Inflammatory macrophage (primary cell): Measurements from ENCODE around the gene GGCX.
A peak's percentile ranks its signal among the peaks of the same experiment; 100 is the strongest.

Source experiments
- DNase-seq, 2 donors: peaks; one replicate each; pipeline ENCODE4 v3.0.0-alpha.2; 2020 to 2022

GGCX gene

GRCh38 chr2:85511008-85511811, 50.1 kb downstream of the GGCX start:
- peak; percentile 48 to 61 for DNase-seq

- no peak for DNase-seq
Observed at GRCh38 chr2:85506768-85507181, 54.5 kb downstream of the GGCX start.

GRCh38 chr2:85505551-85506238, 55.6 kb downstream of the GGCX start:
- no peak for DNase-seq

GRCh38 chr2:85504778-85505261, 56.5 kb downstream of the GGCX start:
- peak; percentile 32 to 61 for DNase-seq

- DNase-seq: no peak
Observed at GRCh38 chr2:85503851-85504777, 57.2 kb downstream of the GGCX start.

- no peak for DNase-seq
Observed at GRCh38 chr2:85503168-85503850, 58.0 kb downstream of the GGCX start.

- DNase-seq: no peak
Observed at GRCh38 chr2:85502720-85503119, 58.6 kb downstream of the GGCX start.

GRCh38 chr2:85501248-85501647, 60.0 kb downstream of the GGCX start:
- DNase-seq: peak; percentile 88 to 92

- no peak for DNase-seq
Observed at GRCh38 chr2:85497944-85498630, 63.2 kb downstream of the GGCX start.

- DNase-seq: no peak
Observed at GRCh38 chr2:85496436-85496835, 64.9 kb downstream of the GGCX start.
